HG02840 (cell line): Measurements from ENCODE around the gene RCAN1.
"Not testable (repeated sequence)": the region's sequence is repeated elsewhere in the genome, so short reads cannot be mapped to it uniquely, and the experiment has no call there.

ENCODE experiments used
- ATAC-seq: cut with Tn5 transposase; IDR thresholded peaks from one replicate; pipeline ENCODE4 v1.9.1; 2021; ENCODE audit warnings: mild to moderate bottlenecking, moderate library complexity, moderate number of reproducible peaks; ENCODE audit not compliant: unreplicated experiment, low FRiP score

Gene RCAN1

DNA sequence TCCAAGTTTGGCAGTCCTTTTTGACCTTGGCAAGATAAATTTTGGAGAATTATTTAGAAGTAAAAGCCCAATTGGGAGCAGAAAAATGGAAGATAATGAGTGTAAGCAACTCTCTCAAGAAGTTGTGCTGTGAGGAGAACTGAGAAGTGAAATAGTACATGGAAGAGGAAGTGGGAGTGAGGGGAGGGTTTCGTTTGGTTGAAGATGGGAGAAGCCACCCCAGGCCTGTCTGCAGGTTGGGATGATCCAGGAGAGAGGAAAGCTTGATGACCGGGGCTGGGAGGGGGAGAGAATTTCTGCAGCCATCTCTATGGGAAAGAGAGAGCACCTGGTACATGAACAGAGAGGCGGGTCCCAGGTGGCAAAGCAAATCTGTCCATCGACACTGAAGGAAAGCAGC is 8.6 kb upstream of the RCAN1 start:
- ATAC-seq = no peak

DNA sequence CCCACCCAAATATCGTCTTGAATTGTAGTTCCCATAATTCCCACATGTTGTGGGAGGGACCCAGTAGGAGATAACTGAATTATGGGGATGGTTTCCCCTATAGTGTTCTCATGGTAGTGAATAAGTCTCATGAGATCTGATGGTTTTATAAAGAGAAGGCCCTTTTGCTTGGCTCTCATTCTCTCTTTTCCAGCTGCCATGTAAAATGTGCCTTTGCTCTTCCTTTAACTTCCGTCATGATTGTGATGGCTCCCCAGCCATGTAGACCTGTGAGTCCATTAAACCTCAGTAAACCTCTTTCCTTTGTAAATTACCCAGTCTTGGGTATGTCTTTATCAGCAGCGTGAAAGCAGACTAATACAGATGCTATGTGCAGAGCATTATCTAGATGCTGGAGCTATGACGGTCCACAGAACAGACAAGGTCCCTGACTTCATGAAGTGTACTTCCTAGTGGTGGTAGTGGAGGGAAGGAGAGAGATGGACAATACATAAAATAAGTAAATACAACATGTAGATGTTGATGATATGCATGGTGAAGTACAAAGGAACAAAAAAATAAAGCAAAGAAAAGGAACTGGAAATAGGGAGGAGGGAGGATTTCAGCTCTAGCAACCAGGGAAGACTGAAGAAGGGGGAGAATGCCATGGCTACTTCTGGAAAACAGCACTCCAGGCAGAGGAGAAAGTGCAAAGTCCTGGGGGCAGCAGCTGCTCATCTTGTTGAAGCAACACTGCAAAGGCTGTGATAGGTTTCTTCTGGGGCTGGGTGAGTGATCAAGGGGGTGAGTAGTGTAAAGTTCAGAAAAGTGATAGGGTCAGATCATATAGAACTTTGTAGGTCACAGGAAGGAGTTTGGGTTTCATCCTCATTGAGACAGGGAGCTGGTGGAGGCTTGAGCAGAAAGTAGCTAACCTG is 6.8 kb upstream of the RCAN1 start:
- ATAC-seq = no peak

- ATAC-seq = no peak
These were observed 5.1 kb upstream of the RCAN1 start for GRCh38 chr21:34619841-34620665.

GRCh38 chr21:34618941-34619340 is 4.0 kb upstream of the RCAN1 start:
- no peak for ATAC-seq

- no peak for ATAC-seq
These were observed 2.9 kb upstream of the RCAN1 start for GRCh38 chr21:34617753-34618339.

- no peak for ATAC-seq
These were observed 538 bp upstream of the RCAN1 start for GRCh38 chr21:34615487-34615814.

DNA sequence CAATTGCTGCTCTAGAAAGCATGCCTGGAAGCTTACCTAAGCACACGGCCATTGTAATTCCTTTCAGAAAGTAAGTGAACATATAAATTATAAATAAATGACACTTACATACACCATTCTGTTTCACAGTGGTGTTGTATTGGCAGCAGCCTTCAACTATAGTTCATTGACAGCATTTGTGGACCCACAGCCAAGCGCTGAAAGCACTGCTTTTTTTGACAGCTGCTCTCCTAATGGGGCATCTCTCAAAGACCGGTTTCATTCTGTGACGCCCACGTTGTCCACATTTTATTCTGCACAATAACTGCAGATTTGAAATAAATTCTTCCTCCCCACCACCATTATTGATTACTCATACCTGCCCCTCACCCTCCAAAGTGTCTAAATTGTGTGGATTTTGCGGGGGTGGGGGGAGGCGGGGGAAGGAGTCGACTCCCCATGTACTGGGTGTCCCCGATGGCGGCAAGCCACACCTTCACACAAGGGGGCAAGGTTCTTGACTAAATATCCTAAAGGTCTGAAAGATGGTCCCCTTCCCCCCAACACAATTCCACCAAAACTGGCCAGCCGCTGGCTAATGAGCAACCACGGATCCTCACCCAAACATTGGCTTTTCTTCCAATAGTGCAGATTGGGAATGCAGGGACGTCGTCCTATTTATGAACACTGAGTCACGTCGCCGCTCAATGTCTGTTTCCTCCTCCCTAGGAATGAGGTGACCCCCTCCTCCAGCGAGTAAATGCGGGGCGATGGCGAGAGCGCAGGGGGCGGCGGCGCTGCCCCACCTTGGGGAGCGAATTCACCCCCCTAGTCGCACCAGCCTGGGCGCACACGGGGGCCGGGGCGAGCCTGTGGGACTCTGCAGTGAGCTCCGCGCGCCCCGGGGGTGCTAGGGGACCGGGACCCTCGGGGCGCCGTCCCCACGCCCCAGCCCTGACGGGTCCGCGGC is 960 bp downstream of the RCAN1 start:
- ATAC-seq = no peak

DNA sequence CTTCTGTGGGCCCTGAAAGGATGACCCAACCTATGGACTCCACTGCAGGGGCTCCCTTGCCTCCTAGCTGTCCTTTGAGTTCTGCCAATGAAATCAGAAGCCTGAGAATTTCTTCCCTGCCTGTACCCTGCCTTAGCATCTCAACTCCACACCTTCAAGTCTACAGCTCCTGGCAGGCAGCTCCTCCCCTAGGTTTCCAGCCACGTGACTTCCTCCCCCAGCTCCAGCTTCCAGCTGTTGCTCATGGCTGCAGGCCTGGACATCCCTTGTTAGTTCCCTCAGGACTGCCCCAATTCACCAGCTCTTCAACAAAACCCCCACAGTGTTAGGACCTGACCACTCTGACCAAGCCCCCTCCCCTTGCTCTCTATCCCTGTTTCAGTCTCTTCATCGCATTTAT is 2.4 kb downstream of the RCAN1 start:
- no peak for ATAC-seq

DNA sequence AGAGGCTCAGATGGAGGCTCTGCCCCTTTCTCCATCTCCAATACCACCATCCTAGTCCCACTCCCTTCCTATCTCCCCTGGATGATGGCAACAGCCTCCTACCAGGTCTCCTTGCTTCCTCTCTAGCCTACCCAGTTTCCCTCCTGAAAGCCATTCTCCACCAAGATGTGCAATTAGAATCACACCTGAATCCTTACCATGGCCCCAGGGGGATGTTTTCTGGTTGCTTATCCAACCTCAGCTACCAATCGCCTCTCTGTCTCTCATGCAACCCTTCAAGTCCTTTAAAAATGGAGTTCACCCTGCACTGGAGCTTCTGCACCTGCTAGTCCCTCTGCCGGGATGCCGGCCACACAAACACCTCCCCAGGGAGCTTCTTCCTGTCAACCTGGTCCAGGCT is 2.9 kb downstream of the RCAN1 start:
- ATAC-seq = no peak

DNA sequence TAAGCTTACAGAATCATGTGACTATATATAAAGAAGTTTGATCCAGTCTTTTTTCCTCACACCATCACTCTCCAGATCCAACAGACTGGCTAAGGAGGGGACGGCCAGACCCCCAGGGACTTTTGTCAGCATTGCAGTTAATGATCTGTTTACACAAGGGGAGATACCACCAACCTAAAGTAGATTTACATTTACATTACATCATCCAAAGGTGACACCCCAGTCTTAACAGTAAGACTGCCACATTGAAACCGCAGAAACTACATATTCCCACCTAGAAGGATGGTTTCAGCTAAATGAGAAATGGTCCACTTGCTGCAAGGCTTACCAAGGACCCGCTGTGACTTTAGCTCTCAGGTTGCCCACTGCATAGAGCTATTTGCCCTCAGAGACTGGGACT is 3.4 kb downstream of the RCAN1 start:
- no peak for ATAC-seq

DNA sequence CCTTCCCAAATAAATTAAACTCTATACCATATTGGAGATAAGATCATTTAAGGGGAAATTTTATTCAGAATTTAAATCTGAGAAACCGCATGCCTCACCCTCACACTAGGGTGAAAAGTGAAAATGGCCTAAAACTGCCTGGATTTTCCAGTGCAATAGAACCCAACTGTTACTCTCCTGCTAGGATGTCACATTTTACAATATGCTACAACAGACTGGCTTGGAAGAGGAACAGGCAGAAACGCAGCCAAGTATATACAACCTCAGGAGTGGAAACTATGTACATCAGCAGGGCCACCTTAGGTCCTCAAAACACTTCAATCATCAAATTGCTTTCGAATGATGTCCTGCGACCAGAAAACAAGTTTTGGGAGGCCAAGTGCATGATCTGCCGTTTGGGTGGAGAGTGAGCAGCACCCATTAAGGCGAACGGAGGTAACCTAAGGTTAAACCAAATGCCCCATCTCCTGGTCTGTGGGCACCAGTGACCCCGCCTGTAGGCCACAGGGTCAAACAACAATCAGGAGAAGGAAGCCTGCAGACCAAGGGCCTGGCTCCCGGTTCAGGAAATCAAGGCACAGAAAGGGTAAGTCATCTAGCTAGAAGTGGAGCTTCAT is 4.9 kb downstream of the RCAN1 start:
- no peak for ATAC-seq

GRCh38 chr21:34609244-34609932 is 5.5 kb downstream of the RCAN1 start:
- no peak for ATAC-seq

- not testable (repeated sequence) for ATAC-seq
These were observed 7.5 kb downstream of the RCAN1 start for GRCh38 chr21:34607376-34607775.

GRCh38 chr21:34606621-34607020 is 8.3 kb downstream of the RCAN1 start:
- ATAC-seq = no peak

- no peak for ATAC-seq
These were observed 8.9 kb downstream of the RCAN1 start for GRCh38 chr21:34606051-34606450.

DNA sequence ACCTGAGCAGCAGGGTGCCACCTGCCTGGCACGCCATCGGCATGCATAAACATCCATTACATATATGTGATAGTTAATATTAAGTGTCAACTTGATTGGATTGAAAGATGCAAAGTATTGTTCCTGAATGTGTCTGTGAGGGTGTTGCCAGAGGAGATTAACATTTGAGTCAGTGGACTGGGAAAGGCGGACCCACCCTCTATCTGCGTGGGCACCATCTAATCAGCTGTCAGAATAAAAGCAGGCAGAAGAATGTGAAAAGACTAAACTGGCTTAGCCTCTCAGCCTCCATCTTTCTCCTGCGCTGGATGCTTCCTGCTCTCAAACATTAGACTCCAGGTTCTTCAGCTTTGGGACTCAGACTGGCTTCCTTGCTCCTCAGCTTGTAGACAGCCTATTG is 10.0 kb downstream of the RCAN1 start:
- ATAC-seq = not testable (repeated sequence)

DNA sequence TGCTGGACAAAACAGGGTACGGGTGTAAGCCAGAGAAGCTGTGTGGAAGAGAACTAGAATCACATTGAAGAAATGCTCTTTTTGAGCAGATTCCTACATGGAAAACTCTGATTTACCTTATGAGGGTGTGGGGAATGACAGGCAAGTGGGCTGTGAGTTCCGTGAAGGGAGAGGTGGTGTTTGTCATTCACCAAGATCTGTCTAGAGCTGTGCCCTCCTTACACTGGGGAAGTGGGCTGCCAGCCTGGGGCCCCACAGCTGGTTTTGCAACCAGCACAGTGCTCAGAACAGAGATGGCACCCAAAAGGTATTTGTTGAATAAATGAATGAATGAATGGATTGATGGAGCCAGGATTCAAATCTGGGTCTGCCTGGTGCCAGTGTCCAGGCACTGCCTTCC is 10.4 kb downstream of the RCAN1 start:
- ATAC-seq = no peak

GRCh38 chr21:34603710-34604057 is 11.2 kb downstream of the RCAN1 start:
- ATAC-seq = no peak

GRCh38 chr21:34603002-34603709 is 11.8 kb downstream of the RCAN1 start:
- ATAC-seq = no peak
